GM21717 (cell line): ENCODE measurements around the gene ARHGEF4.

Experiments used
- ATAC-seq: cut with Tn5 transposase; IDR thresholded peaks from one replicate; pipeline ENCODE4 v1.9.1; 2021; ENCODE audit warnings: mild to moderate bottlenecking, moderate library complexity; ENCODE audit not compliant: unreplicated experiment

The ARHGEF4 gene

DNA sequence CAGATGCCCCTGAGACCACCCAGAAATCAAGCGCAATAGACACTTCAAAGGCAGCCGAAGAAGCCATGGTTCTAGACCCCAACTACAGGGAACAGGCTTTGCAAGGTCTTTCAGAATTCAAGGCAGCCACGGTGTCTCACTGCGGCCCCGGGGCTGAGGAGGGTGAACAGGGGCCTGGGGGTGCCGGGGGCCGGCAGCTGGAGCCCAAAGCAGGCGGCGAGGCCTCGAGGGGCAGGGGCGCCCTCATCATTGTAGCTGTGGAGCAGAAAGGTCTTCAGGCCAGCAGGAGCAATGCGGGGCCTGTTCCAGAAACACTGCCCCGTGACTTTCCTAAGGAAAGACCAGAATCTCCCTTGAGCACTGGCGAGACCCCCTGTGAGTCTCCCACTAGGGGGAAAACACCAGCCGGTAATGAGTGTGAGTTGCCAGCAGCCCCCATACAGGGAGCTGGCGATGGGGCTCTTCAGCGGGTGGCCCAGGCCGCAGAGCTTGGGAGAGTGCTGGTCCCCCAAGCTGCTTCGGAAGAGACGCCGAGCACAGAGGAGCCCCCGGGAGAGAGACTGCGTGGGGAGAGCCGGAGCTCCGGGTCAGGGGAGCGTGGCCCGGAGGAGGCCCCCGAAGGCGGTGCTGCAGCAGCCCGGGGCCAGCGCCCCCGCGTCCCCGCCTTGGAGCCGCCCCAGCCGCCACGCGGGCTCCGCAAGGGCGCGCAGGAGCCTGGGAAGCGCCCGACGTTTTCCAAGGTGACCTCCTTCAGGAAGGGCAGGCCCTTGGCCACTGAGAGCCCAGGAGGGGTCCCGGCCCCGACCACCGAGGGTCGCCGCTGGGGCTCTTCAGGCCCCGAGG is 79.1 kb downstream of the ARHGEF4 start:
- no peak for ATAC-seq

DNA sequence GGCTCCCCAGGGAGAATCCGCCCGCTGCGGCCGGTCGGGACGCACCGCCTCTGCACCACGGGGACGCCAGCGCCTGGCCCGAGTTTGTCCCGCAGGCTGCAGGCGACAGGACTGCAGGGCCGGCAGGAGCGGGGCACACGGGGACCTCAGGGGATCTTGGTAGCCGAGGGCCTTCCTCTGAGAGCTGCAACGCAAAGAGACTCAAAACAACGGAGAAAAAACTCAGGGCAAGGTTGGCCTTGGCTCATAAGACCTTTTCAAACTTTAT is 79.7 kb downstream of the ARHGEF4 start:
- ATAC-seq = no peak

DNA sequence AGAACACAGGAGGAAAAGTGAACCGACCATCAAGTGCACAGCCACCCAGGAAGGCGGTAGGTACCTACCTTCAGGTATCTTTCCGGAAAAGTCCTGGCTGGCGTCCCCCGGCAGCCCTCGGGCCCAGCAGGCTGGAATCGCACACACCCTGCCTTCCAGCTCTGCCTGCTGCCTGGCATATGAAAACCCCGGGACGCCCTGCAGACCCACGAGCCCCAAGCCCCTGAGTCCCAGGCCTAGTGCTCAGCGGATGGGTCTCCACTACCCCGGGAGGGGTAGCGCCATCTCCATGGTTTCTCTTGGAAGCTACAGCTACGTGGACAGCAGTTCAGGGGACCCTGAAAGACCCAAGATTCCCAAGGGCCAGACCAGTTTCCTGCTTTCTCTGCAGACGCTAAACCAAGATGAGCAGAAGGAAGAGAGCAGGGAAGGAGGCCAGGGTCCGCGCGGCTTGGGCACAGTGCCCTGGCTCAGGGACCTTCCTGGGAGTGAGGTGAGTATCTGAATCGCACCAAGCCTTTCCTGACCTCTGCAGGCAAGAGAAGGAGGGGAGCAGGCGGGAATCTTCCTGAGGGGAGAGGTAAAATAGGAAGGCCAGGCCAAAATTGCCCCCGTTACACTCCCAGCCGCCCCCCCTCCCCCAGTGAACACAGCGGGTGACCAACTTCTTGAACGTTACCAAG is 80.4 kb downstream of the ARHGEF4 start:
- ATAC-seq = no peak

DNA sequence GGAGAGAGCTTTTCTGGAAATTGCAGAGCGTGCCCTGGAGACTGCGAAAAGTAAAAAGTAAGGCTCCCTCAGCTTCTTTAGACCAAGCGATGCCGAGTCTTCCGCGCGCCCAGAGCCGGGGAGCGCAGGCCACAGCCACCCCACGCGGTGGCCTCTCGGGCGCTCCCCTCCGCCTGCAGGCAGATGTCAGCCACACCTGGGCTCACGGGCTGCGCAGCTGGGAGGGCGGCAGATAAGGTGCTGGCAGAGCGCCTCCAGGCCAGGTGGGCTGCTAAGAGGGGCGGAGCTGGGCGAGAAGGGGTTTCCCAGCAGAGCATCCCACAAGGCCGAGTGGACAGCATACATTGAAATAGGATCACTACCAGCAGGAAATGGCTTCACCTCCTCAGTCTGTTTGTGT is 81.7 kb downstream of the ARHGEF4 start:
- ATAC-seq = no peak

DNA sequence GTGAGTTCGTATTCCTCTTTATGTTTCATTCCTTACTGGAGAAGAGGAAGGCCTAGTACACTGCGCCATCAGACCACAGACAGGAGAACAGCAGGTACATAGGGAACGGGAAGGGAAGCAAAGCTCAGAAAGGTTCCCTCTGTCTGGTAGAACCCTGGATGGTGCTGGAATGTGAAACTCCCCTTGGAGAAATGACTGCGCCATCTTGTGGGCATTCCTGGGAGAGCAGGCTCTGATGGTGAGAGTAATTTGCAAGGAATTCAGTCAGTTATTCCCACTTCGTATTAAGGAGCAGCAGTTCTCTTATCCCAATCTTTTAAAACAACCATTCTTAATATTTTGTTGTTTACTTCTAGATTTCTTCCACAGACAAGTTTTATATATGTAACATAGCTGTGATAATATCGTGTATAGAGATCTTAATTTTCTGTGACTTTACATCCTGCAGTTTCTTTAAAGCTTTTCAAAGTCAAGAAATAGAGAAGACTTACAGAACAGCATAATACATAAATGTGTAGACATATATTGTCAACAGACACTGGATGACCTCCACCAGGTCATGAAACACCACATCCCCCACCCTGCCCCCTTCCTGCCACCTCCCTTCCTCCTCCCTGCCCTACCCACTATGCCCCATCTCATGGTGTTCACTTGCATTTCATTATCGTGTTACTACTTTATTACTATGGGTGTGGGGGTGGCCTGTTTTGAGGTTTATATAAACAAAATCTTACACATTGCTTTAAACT is 83.9 kb downstream of the ARHGEF4 start:
- no peak for ATAC-seq

DNA sequence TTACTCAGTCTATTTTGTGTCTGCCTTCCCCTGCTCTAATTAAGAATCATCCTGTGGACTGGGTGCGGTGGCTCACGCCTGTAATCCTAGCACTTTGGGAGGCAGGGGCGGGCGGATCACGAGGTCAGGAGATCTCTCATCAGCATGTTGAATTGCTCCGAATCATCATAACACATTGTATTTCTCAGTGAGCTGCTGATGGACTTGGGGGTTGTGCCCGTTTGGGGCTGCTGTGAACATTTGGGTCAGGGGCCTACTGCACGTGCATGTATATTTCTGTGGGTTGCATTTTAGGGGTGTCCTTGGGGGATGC is 84.4 kb downstream of the ARHGEF4 start:
- ATAC-seq = no peak

DNA sequence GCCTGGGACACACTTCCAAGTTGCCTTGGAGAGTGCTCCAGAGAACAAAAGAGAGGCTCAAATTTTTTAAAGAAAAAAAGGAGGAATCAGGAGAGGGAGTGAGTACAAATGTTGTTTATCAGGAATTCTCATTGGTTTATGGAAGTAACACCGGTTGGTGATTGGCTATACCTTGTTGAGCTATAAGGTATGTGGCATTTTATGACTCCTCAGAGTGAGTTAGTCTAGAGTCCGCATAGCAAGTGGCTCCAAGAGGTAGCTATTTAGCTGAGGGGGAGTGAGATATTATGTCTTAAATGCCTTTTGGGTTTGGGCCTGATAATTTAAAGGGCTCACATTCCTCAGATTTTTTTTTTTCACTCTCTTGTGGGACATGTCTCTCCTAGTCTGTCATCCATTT is 85.7 kb downstream of the ARHGEF4 start:
- no peak for ATAC-seq

DNA sequence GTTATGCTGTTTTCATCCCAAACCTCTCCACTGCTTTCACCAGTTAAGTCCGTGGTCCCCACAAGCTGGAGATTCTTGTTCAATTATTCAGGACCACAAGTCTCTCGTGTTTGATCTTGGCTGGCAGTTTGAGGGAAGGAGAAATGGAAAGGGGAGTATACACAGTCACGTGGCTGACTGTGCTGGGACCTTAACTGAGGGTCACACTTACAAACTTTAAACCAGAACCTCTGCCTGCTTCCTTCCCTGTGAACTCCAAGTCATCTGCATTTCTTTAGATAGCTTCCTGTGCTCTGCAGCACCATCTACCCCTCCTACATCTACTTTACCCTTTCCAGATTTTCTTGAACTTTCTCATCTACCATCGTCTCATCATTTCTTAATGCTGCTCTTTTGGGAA is 91.7 kb downstream of the ARHGEF4 start:
- no peak for ATAC-seq

DNA sequence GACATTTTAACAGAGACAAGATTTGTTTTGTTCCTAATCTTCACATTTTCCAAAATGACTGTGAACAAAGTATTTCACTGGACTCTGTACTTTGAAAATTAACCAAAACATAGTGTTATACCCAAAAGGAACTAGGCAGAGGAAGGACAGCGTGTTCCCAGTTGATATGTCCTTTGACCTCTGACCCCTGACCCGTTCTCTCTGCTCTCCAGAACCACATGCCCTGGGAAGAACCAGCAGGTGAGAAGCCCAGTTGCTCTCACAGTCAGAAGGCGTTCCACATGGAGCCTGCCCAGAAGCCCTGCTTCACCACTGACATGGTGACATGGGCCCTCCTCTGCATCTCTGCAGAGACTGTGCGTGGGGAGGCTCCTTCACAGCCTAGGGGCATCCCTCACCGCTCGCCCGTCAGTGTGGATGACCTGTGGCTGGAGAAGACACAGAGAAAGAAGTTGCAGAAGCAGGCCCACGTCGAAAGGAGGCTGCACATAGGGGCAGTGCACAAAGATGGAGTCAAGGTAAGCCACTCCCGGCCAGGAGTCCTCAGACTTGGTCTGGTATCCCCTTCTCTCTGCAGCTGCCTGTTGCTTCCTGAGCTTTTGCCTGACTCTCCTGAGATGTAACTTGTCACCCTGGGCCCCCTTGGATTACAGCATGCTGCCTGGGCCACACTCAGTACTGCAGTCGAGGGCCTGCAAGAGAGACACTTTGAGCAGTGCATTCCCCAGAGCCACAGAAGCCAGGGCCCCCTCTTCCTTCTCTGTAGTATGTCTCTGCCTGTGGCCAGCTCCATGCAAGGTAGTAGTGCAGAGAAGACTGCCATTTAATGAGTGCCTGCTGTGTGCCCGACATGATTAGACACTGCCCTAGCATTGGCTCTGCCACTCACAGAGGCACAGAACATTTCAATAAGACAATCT is 94.3 kb downstream of the ARHGEF4 start:
- no peak for ATAC-seq

DNA sequence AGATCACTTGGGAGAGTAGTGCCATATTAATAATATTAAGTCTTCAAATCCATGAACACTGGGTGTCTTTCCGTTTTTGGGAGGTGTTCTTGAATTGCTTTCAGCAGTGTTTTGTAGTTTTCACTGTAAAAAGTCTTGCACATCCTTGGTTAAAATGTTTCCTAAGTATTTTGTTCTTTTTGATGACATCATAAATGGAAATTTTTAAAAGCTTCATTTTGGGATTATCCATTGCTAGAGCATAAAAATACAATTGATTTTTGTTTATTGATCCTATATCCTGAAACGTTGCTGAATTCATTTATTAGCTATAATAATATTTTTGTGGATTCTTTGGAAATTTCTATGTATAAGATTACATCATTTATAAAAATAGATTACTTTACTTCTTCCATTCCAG is 96.8 kb downstream of the ARHGEF4 start:
- no peak for ATAC-seq

DNA sequence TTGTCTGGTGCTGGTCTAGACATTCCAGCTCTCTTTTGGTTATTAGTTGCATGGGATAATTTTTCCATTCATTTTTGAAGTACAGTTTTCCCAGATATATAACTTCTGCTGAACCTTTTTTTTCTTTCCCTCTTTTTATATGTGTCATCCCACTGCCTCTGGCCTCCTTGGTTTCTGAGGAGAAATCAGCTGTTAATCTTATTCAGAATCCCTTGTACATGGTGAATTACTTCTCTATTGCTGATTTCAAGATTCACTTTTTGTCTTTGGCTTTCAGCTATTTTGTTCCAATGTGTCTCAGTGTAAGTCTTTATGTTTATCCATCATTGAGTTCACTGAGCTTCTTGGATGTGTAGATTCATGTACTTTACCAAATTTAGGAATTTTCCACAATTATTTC is 99.7 kb downstream of the ARHGEF4 start:
- no peak for ATAC-seq

DNA sequence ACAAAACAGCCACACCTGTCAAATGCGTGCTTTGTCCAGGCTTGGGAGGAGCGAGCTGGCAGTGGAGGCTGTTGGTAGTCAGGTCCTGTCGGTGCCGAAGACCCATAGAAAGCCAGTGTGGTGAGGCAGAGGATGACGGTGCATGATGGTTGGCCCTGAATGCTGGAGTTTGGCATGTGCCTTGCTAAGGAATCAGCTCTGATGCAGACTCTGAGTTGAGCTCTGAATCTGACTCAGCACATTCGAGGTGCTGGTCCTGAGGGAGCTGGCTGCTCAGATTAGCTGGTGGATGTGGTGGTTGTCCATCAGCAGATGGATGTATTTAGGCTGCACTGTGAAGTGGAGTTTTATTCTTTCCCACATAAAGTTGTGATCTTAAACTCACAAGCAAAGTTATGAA is 111.3 kb downstream of the ARHGEF4 start:
- ATAC-seq = no peak

DNA sequence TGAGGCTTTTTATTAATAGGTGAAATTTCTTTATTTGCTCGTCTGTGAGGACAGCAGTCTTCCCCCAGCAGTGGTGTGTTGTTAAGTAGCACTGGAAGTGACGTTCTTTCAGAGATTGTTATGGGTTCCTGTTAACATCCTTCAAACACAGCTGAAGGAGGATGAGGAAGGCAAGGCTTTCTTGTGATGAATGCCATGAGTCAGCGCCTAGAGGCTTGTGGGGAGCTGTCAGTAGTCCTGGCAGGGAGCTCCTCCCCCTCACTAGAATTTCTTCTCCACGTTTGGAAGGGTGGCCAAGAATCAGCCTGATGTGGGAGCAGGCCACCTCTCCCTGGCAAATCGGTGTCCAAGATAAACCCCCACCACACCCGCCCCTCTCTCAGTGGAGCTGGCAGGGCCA is 113.2 kb downstream of the ARHGEF4 start:
- ATAC-seq = no peak

DNA sequence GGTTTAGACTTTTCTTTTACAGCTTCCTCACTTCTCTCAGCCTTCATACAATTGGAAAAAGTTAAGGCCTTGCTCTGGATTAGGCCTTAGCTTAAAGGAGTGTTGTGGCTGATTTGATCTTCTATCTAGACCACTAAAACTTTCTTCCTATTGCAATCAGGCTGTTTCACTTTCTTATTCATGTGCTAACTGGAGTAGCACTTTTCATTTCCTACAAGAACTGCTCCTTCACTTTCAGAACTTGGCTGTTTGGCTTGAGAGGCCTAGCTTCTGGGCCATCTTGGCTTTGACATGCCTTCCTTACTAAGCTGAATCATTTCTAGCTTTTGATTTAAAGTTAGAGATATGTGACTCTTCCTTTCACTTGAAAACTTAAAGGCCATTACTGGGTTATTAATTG is 114.3 kb downstream of the ARHGEF4 start:
- ATAC-seq = peak; percentile 66

DNA sequence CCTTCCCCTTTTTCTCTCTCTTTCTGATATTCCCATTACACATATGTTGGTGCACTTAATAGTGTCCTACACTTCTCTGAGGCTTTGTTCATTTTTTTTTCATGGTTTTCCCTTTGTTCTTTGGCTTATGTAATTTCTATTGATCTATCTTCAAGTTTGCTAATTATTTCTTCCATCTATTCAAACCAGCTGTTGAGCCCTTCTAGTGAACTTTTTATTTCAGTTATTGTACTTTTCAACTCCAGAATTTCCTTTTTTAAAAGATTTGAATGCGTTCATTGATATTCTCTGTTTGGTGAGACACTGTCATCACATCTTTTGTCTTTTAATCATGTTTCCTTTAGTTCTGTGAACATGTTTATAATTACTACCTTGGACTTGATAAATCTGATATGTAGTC is 118.2 kb downstream of the ARHGEF4 start:
- no peak for ATAC-seq

DNA sequence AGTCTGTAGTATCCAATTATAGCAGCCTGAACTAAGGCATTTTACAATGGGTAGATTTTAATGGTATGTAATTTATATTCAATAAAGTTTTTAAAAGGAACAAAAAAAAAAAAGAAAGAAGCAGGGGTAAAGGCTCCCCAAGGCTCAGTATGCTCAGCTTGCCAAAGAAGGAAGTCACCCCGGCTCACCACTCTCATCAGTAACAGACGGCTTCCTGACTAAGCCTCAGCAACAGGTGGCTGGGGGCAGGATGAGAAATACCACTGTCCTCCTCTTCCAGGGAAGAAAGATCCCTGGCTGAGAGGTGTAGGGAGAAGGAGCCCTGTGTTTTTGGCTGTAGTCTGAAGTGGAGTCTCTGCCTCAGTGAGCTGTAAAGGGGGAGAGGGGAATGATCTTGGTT is 121.2 kb downstream of the ARHGEF4 start:
- ATAC-seq = no peak

DNA sequence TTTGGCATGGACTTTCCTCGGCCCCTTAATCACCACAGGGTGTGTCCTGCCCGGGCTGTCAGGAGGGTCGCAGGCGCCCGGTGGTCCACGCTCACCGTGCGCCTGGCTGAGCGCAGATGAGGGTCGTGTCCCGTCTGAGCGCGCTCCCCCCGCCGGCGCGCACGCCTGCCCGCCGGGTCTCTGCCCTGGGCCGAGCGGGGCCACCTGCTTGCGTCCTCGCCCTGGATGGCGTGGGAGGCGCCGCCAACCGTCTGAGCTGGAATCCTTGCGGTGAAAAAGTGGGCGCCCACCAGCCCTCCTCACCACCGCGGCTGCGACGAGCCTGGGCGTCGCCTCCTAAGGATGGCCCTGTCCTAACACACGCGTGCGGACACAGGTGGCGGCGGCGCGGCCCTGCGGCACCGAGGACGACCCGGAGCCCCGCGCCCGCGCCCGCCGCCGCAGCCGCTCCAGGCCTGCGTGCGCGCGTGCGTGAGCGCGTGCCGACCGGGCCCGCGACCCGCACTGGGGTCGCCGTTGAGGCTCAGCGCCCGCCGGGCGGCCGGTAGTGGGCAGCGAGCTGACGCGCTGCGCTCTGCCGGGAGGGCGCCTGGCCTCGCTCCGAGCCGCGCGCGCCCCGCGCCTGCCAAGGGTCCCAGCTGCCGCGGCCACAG is 126.6 kb downstream of the ARHGEF4 start:
- ATAC-seq = no peak

DNA sequence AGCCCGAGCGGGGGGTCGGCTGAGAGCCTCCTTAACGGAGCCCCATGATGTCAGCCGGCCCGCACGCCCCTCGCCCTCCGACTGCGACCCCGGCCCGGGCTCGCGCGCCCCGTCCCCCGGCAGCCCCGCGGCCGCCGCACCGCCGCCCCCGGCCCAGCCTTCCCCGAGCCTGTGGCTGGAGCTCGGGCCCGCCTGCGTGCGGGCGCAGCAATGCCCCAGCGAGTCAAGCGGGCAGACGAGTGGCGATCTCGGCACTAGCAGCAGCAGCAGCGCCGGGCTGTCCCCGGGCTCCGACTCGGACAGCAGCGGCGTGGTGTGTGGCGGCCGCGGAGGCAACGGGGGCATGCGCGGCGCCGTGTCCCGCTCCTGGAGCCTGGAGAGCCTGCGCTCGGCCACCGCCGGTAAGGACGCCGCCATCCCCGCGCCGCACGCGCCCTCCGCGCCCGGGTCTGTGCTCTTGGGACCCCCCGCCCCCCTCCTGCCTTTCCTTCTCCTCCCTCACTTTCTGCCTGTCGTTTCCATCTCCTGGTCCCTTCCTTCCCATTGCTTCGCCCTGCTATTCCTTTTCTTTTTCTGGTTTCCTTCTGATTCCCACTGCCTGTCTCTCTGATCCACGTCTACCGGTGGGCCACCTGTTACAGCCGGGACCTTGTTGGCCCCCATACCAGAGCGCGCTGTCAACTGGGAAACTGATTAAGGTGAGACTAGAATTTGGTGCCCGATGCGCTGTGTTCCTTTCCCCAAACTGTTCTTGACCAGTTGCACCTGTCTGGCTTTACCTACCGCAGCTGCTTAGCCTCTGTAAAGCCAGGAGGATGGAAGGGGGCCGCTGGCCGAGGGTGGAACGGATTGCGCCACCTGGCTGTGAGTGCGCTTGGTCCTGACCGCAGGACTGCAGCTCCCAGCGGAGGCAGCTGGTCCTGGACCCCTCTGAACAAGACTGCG is 127.4 kb downstream of the ARHGEF4 start:
- ATAC-seq = no peak

DNA sequence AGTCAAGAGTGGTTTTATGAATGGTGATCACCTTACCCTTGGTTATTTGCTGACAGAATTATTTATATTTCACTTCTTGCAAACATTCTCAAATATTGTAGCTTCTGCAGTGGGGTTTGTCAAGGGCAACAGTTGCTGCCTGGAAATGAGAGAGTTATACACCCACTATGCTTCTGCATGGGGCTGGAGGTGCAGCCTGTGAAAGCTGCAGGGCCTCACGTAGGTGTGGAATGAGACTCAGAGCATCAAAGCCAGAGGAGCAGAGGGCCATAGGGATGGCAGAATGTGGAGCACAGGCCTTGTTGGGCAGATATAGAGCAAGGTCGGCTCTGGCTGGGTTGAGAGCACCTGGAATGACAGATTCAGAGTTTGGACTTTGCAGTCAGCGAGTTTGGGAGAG is 128.2 kb downstream of the ARHGEF4 start:
- no peak for ATAC-seq
